GM23248 (cell line): ENCODE measurements around the gene RSRC1. TPM values are rescaled to one million over a fixed set of nuclear protein-coding genes. Genes with fewer than 3 reads are reported as not detected.

Experiments used
- DNase-seq: peaks from one replicate; pipeline ENCODE4 v3.0.0-alpha.2; 2015
- H2AFZ ChIP-seq: fragments of 200-600 bp; sonication (generic); 2 replicates; pipeline ENCODE4 v1.6.1; 2016; ENCODE audit warnings: antibody characterized with exemption
- H3F3A ChIP-seq: fragments of 200-600 bp; sonication (generic); 2 replicates; pipeline ENCODE4 v1.6.1; 2016; ENCODE audit warnings: mild to moderate bottlenecking, antibody characterized with exemption, mixed run types; ENCODE audit not compliant: insufficient read depth
- H3K27ac ChIP-seq: fragments of 200-600 bp; sonication (generic); 2 replicates; pipeline ENCODE4 v1.5.1; 2016; ENCODE audit warnings: mild to moderate bottlenecking
- H3K27me3 ChIP-seq: fragments of 200-600 bp; sonication (generic); replicated peaks from 2 replicates; pipeline ENCODE4 v1.6.1; 2016; ENCODE audit warnings: mild to moderate bottlenecking; ENCODE audit not compliant: insufficient read depth
- H3K36me3 ChIP-seq: fragments of 200-600 bp; sonication (generic); 2 replicates; pipeline ENCODE4 v1.6.1; 2016; ENCODE audit warnings: low read depth, mild to moderate bottlenecking
- H3K4me1 ChIP-seq: fragments of 200-600 bp; sonication (generic); 2 replicates; pipeline ENCODE4 v1.6.1; 2016; ENCODE audit warnings: mild to moderate bottlenecking; ENCODE audit not compliant: insufficient read depth
- H3K4me2 ChIP-seq: fragments of 200-600 bp; sonication (generic); one replicate; pipeline ENCODE4 v1.6.1; 2016; ENCODE audit warnings: mild to moderate bottlenecking; ENCODE audit not compliant: unreplicated experiment
- H3K4me3 ChIP-seq: fragments of 200-600 bp; sonication (generic); 2 replicates; pipeline ENCODE4 v1.5.1; 2016; ENCODE audit warnings: mild to moderate bottlenecking
- H3K79me2 ChIP-seq: fragments of 200-600 bp; sonication (generic); 2 replicates; pipeline ENCODE4 v1.6.1; 2016; ENCODE audit warnings: mild to moderate bottlenecking; ENCODE audit not compliant: insufficient read depth
- H3K9ac ChIP-seq: fragments of 200-600 bp; sonication (generic); 2 replicates; pipeline ENCODE4 v1.6.1; 2016; ENCODE audit warnings: mild to moderate bottlenecking
- H3K9me2 ChIP-seq: fragments of 200-600 bp; sonication (generic); 2 replicates; pipeline ENCODE4 v1.6.1; 2016; ENCODE audit warnings: mixed run types, mild to moderate bottlenecking, moderate library complexity; ENCODE audit not compliant: insufficient read depth
- H3K9me3 ChIP-seq: fragments of 200-600 bp; sonication (generic); one replicate; pipeline ENCODE4 v1.6.1; 2017; ENCODE audit warnings: low read depth
- H4K20me1 ChIP-seq: fragments of 200-600 bp; sonication (generic); 2 replicates; pipeline ENCODE4 v1.6.0; 2016; ENCODE audit not compliant: insufficient read depth
- EZH2 ChIP-seq: fragments of 200-600 bp; sonication (generic); IDR thresholded peaks from 2 replicates; pipeline ENCODE4 v1.6.1; 2018; ENCODE audit warnings: antibody characterized with exemption, mild to moderate bottlenecking; ENCODE audit not compliant: insufficient read depth, poor library complexity, severe bottlenecking
- EZH2phosphoT487 ChIP-seq: fragments of 200-600 bp; sonication (generic); IDR thresholded peaks from 2 replicates; pipeline ENCODE4 v1.6.1; 2018; ENCODE audit warnings: antibody characterized with exemption, moderate library complexity, mild to moderate bottlenecking, low read depth; ENCODE audit not compliant: insufficient read depth
- WGBS, 2 experiments: methylation state at CpG; one replicate each; pipeline ENCODE4 v1.1.6; 2015 to 2017; ENCODE audit warnings: low lambda C conversion rate in 2 of 2, low coverage in 1 of 2; ENCODE audit errors: missing lambda C conversion rate in 2 of 2; 5-methylcytosine and 5-hydroxymethylcytosine counted together
- in situ Hi-C: fragments of 300-500 bp; cut with MboI; formaldehyde crosslinking; loops from 2 replicates; pipeline ENCODE4 v1.15.0; 2020
- polyA plus RNA-seq: library from polyadenylated mRNA; unstranded; fragments of >200 nt; fragmentation: Nextera tagmentation; extraction: Ambion mirVana; gene quantifications from 2 replicates; pipeline ENCODE4 v1.2.1, GENCODE V29; 2016
- total RNA-seq: library from RNA; depleted of rRNA; stranded (reverse); fragments of >200 nt; shearing (Covaris generic); gene quantifications from 2 replicates; pipeline ENCODE4 v1.2.3, GENCODE V29; 2014

RSRC1 gene
- total and polyA plus RNA-seq, 2 experiments from 2014 or later: 28.5 to 34.6 TPM

- Histone ChIP-seq H3K27ac (no peak overlapping the region), H3K9ac (no peak overlapping the region), H3K4me1 (no peaks in the 10 kb centered on the region), H4K20me1 (no peaks in the 10 kb centered on the region), H3K36me3 (no peaks in the 10 kb centered on the region), H3K9me3 (no peaks in the 10 kb centered on the region), H2AFZ (no peak overlapping the region), H3K9me2 (no peaks in the 10 kb centered on the region), H3K27me3 (no peaks in the 10 kb centered on the region), H3K4me3 (no peak overlapping the region), H3K79me2 (no peaks in the 10 kb centered on the region), H3K4me2 (no peak overlapping the region), H3F3A (no peaks in the 10 kb centered on the region)
- in situ Hi-C loops: no loop called here
- TF ChIP-seq EZH2phosphoT487 (no peak), EZH2 (no peak)
- DNase-seq: no peak
- WGBS, 2 experiments: 85% methylated on average over 6 of the region's 6 CpGs
Observed at GRCh38 chr3:158565076-158565475, 455.2 kb downstream of the RSRC1 start.

- Histone ChIP-seq H3K27ac (no peak overlapping the region), H3K36me3 (no peaks in the 10 kb centered on the region), H3K9me2 (no peaks in the 10 kb centered on the region), H3K9me3 (no peaks in the 10 kb centered on the region), H3F3A (no peaks in the 10 kb centered on the region), H3K4me2 (no peak overlapping the region), H3K27me3 (no peaks in the 10 kb centered on the region), H3K4me1 (no peaks in the 10 kb centered on the region), H3K4me3 (no peak overlapping the region), H3K79me2 (no peaks in the 10 kb centered on the region), H2AFZ (no peak overlapping the region), H3K9ac (no peak overlapping the region), H4K20me1 (no peaks in the 10 kb centered on the region)
- TF ChIP-seq EZH2phosphoT487 (no peak), EZH2 (no peak)
- WGBS, 2 experiments: 79 to 85% methylated on average over 3 of the region's 3 CpGs
- no peak for DNase-seq
- in situ Hi-C loops: no loop called here
Observed at GRCh38 chr3:158568784-158569183, 458.9 kb downstream of the RSRC1 start.

GRCh38 chr3:158569794-158570193, 459.9 kb downstream of the RSRC1 start:
- Histone ChIP-seq H3K27ac (no peak overlapping the region), H3K9ac (no peak overlapping the region)

GRCh38 chr3:158570999-158571702, 461.3 kb downstream of the RSRC1 start, which contains the start of gene MLF1:
MLF1 (plus strand) TSS chr3:158571194; CDS start chr3:158571301, 107 bp downstream.
- TF ChIP-seq EZH2phosphoT487 (no peak), EZH2 (no peak)
- Histone ChIP-seq H2AFZ (peak within 1 kb of the TSS; percentile 91), H3F3A (no peaks in the 10 kb centered on the region), H3K9ac (peak within 1 kb of the TSS; percentile 90), H3K4me2 (peak within 1 kb of the TSS; percentile 89), H3K79me2 (no peaks in the 10 kb centered on the region), H3K4me3 (peak within 1 kb of the TSS; percentile 75), H3K27me3 (no peaks in the 10 kb centered on the region), H3K4me1 (no peaks in the 10 kb centered on the region), H4K20me1 (no peaks in the 10 kb centered on the region), H3K36me3 (no peaks in the 10 kb centered on the region), H3K9me3 (no peaks in the 10 kb centered on the region), H3K9me2 (no peaks in the 10 kb centered on the region), H3K27ac (peak within 1 kb of the TSS; percentile 77)
- peak; percentile 99 for DNase-seq
- in situ Hi-C loops: no loop called here
- WGBS, 2 experiments: 1 to 3% methylated on average over 48 to 51 of the region's 51 CpGs

More at GRCh38 chr3:158569794-158570193, 459.9 kb downstream of the RSRC1 start:
- no peaks in the 10 kb centered on the region for H3F3A ChIP-seq
- H3K27me3 ChIP-seq: no peaks in the 10 kb centered on the region
- in situ Hi-C loops: no loop called here
- H3K9me2 ChIP-seq: no peaks in the 10 kb centered on the region
- TF ChIP-seq EZH2phosphoT487 (no peak), EZH2 (no peak)
- no peak overlapping the region for H3K4me3 ChIP-seq
- H3K9me3 ChIP-seq: no peaks in the 10 kb centered on the region
- H3K4me1 ChIP-seq: no peaks in the 10 kb centered on the region
- DNase-seq: no peak
- no peak overlapping the region for H2AFZ ChIP-seq
- H3K79me2 ChIP-seq: no peaks in the 10 kb centered on the region
- 15 to 20% methylated on average over 3 of the region's 3 CpGs for WGBS, 2 experiments
- no peaks in the 10 kb centered on the region for H4K20me1 ChIP-seq
- H3K36me3 ChIP-seq: no peaks in the 10 kb centered on the region
- H3K4me2 ChIP-seq: no peak overlapping the region
